SK-N-SH (cell line): ENCODE data around the gene RASSF8.

ENCODE experiments used
- CTCF ChIP-seq: fragments of 200-600 bp; sonication (generic); IDR thresholded peaks from 2 replicates; pipeline ENCODE4 v1.6.1; 2017; ENCODE audit warnings: antibody characterized with exemption, mild to moderate bottlenecking, moderate library complexity
- ELF1 ChIP-seq: IDR thresholded peaks from 2 replicates; pipeline ENCODE4 v1.4.0; 2012
- EZH2phosphoT487 ChIP-seq: fragments of 200-600 bp; sonication (generic); IDR thresholded peaks from 2 replicates; pipeline ENCODE4 v1.6.1; 2017; ENCODE audit warnings: low read depth, mixed run types, mild to moderate bottlenecking, antibody characterized with exemption, moderate library complexity, borderline replicate concordance
- FOXM1 ChIP-seq: IDR thresholded peaks from 2 replicates; pipeline ENCODE4 v1.4.0; 2012; ENCODE audit warnings: low read depth, mild to moderate bottlenecking
- PBX3 ChIP-seq: IDR thresholded peaks from 2 replicates; pipeline ENCODE4; 2012
- POLR2AphosphoS5 ChIP-seq: IDR thresholded peaks from 2 replicates; pipeline ENCODE4 v1.6.1; 2012; ENCODE audit warnings: low read depth, low read length
- RAD21 ChIP-seq: IDR thresholded peaks from 2 replicates; pipeline ENCODE4 v1.6.1; 2012; ENCODE audit warnings: mild to moderate bottlenecking, low read length
- RCOR1 ChIP-seq: fragments of 150-350 bp; IDR thresholded peaks from 2 replicates; pipeline ENCODE4 v1.6.1; 2017; ENCODE audit warnings: antibody characterized with exemption, low read length
- SIN3A ChIP-seq: IDR thresholded peaks from 2 replicates; pipeline ENCODE4 v1.6.1; 2012; ENCODE audit warnings: low read depth, mild to moderate bottlenecking, low read length, moderate library complexity, borderline replicate concordance
- TAF1 ChIP-seq: IDR thresholded peaks from 2 replicates; pipeline ENCODE4 v1.6.1; 2012; ENCODE audit warnings: low read depth, mild to moderate bottlenecking, low read length, moderate library complexity, borderline replicate concordance
- TEAD4 ChIP-seq: IDR thresholded peaks from 2 replicates; pipeline ENCODE4 v1.4.0; 2012; ENCODE audit warnings: mild to moderate bottlenecking, borderline replicate concordance; ENCODE audit not compliant: insufficient read depth
- ZBTB33 ChIP-seq: IDR thresholded peaks from 2 replicates; pipeline ENCODE4 v1.4.0; 2012; ENCODE audit warnings: low read depth, borderline replicate concordance

GRCh38 chr12:26052652-26053051 is 94.2 kb downstream of the RASSF8 start:
- TF ChIP-seq EZH2phosphoT487 (no peak), CTCF (no peak), PBX3 (no peak), POLR2AphosphoS5 (no peak), TEAD4 (no peak), SIN3A (no peak), ELF1 (no peak), ZBTB33 (no peak), RCOR1 (no peak), TAF1 (no peak), FOXM1 (no peak), RAD21 (no peak)
